ENCODE results near the gene RELN. TPM values are rescaled to one million over a fixed set of nuclear protein-coding genes. Genes with fewer than 3 reads are reported as not detected.

RELN gene
- total and polyA plus RNA-seq, 2 experiments from 2014 or later, result 3.9 to 22.0 TPM

- Histone ChIP-seq H3K9me2 (replicated peaks; ENCODE audit: insufficient read depth) (no peaks in the 10 kb centered on the region), H3K4me1 (ENCODE audit: insufficient read depth) (no peaks in the 10 kb centered on the region), H3K79me2 (no peaks in the 10 kb centered on the region), H2AFZ (no peak overlapping the region), H4K20me1 (ENCODE audit: insufficient read depth, poor library complexity, severe bottlenecking) (no peaks in the 10 kb centered on the region), H3K4me2 (no peak overlapping the region), H3K27me3 (no peaks in the 10 kb centered on the region), H3K9me3 (ENCODE audit: low read depth) (no peaks in the 10 kb centered on the region), H3K36me3 (replicated peaks; ENCODE audit: insufficient read depth, low read depth) (no peaks in the 10 kb centered on the region), H3K27ac (no peak overlapping the region), H3K4me3 (no peak overlapping the region)
- 65% methylated on average over 3 of the region's 3 CpGs for WGBS (ENCODE audit: low lambda C conversion rate, missing lambda C conversion rate)
- TF ChIP-seq CTCF (IDR thresholded peaks at IDR 0.05; ENCODE audit: poor library complexity), result no peak
- no peak for TF ChIP-seq EZH2 (IDR thresholded peaks at IDR 0.05; ENCODE audit: borderline replicate concordance)
- TF ChIP-seq EZH2phosphoT487 (IDR thresholded peaks at IDR 0.05; ENCODE audit: low read depth, severe bottlenecking, unreplicated experiment), result no peak
- no peak for DNase-seq (ENCODE audit: low spot score)
These were observed 522.6 kb downstream of the RELN start for GRCh38 chr7:103466814-103467213.

GRCh38 chr7:103462358-103462757 is 527.1 kb downstream of the RELN start:
- WGBS (ENCODE audit: low lambda C conversion rate, missing lambda C conversion rate), result 81% methylated on average over 7 of the region's 7 CpGs
- no peaks in the 10 kb centered on the region for H3K9me2 ChIP-seq (replicated peaks; ENCODE audit: insufficient read depth)

GRCh38 chr7:103447073-103447960 is 542.1 kb downstream of the RELN start:
- Histone ChIP-seq H2AFZ (no peak overlapping the region), H3K4me2 (no peak overlapping the region), H3K4me1 (ENCODE audit: insufficient read depth) (peaks cover 6% of the 10 kb centered on the region), H4K20me1 (ENCODE audit: insufficient read depth, poor library complexity, severe bottlenecking) (no peaks in the 10 kb centered on the region), H3K9me3 (ENCODE audit: low read depth) (no peaks in the 10 kb centered on the region), H3K4me3 (no peak overlapping the region), H3K27me3 (peaks cover 54% of the 10 kb centered on the region), H3K9me2 (replicated peaks; ENCODE audit: insufficient read depth) (no peaks in the 10 kb centered on the region), H3K36me3 (replicated peaks; ENCODE audit: insufficient read depth, low read depth) (no peaks in the 10 kb centered on the region), H3K79me2 (no peaks in the 10 kb centered on the region), H3K27ac (no peak overlapping the region)
- WGBS (ENCODE audit: low lambda C conversion rate, missing lambda C conversion rate), result 18% methylated on average over 17 of the region's 17 CpGs
- DNase-seq (ENCODE audit: low spot score), result peak; percentile 75
- no peak for TF ChIP-seq EZH2phosphoT487 (IDR thresholded peaks at IDR 0.05; ENCODE audit: low read depth, severe bottlenecking, unreplicated experiment)
- TF ChIP-seq EZH2 (IDR thresholded peaks at IDR 0.05; ENCODE audit: borderline replicate concordance), result no peak
- peak; percentile 66 for TF ChIP-seq CTCF (IDR thresholded peaks at IDR 0.05; ENCODE audit: poor library complexity)

More at GRCh38 chr7:103462358-103462757, 527.1 kb downstream of the RELN start:
- H3K4me2 ChIP-seq, result no peak overlapping the region
- no peak overlapping the region for H3K4me3 ChIP-seq
- no peaks in the 10 kb centered on the region for H3K4me1 ChIP-seq (ENCODE audit: insufficient read depth)
- no peak for DNase-seq (ENCODE audit: low spot score)
- no peaks in the 10 kb centered on the region for H4K20me1 ChIP-seq (ENCODE audit: insufficient read depth, poor library complexity, severe bottlenecking)
- no peak for TF ChIP-seq EZH2 (IDR thresholded peaks at IDR 0.05; ENCODE audit: borderline replicate concordance)
- TF ChIP-seq CTCF (IDR thresholded peaks at IDR 0.05; ENCODE audit: poor library complexity), result no peak
- TF ChIP-seq EZH2phosphoT487 (IDR thresholded peaks at IDR 0.05; ENCODE audit: low read depth, severe bottlenecking, unreplicated experiment), result no peak
- no peaks in the 10 kb centered on the region for H3K79me2 ChIP-seq
- no peaks in the 10 kb centered on the region for H3K9me3 ChIP-seq (ENCODE audit: low read depth)
- no peaks in the 10 kb centered on the region for H3K36me3 ChIP-seq (replicated peaks; ENCODE audit: insufficient read depth, low read depth)
- no peak overlapping the region for H3K27ac ChIP-seq
- H3K27me3 ChIP-seq, result no peaks in the 10 kb centered on the region
- no peak overlapping the region for H2AFZ ChIP-seq

Data from hepatocyte (in vitro differentiated cells).